IMR-90 (cell line): ENCODE results near the gene ST3GAL3.

Experiments used
- FOS ChIP-seq: fragments of 150-350 bp; IDR thresholded peaks from 2 replicates; pipeline ENCODE4 v1.6.1; 2016; ENCODE audit warnings: low read depth, low read length
- NFE2L2 ChIP-seq: fragments of 150-350 bp; IDR thresholded peaks from 2 replicates; pipeline ENCODE4 v1.6.1; 2016; ENCODE audit warnings: low read depth, mild to moderate bottlenecking, low read length
- POLR2A ChIP-seq: IDR thresholded peaks from 2 replicates; pipeline ENCODE4 v1.6.1; 2012; ENCODE audit warnings: mild to moderate bottlenecking, low read depth, low read length
- RAD21 ChIP-seq: IDR thresholded peaks from 2 replicates; pipeline ENCODE4 v1.6.1; 2012; ENCODE audit warnings: low read length, improper control_type of control experiment
- TF ChIP-seq, protein P1 (sequence below): fragments of 150-350 bp; IDR thresholded peaks from 2 replicates; pipeline ENCODE4 v1.6.1; 2017; ENCODE audit warnings: mild to moderate bottlenecking, antibody characterized with exemption, low read length, low read depth
- TF ChIP-seq, protein P2 (sequence below): conservative IDR thresholded peaks from 2 replicates; pipeline ENCODE4 v1.5.1; 2012; ENCODE audit warnings: mild to moderate bottlenecking, low read depth, low read length, improper control_type of control experiment

DNA sequence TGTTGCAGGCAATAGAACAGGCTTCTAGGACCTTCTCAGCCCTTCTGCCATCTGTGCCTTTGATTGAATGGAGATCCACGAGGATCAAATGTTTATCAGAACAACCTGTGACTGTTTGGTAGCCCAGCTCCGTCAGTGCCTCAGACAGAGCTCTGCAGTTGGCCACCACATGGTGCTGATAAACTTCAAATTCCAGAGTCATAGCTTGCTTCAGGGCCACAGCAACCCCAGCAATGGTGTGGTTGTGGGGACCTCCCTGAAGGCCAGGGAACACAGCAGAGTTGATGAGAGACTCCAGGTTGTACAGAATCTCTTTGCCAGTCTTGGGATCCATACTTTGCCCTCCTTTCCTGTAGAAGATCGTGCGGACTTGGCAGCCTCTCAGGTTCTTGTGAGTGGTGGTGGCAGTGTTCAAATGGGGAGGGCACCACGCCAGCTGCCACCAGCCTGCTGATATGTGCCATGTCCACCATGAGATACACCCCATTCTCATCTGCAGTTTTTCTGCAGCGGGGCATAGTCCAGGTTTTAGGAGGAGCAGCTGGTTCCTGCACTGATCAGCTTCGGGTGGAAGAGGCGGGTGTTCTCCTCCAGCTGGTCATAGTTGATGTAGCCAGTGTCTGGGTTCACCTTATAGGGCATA lies 143.4 kb downstream of the ST3GAL3 start:
- TF ChIP-seq POLR2A (no peak), FOS (no peak), RAD21 (no peak), NFE2L2 (no peak)
- TF ChIP-seq, protein P1, sequence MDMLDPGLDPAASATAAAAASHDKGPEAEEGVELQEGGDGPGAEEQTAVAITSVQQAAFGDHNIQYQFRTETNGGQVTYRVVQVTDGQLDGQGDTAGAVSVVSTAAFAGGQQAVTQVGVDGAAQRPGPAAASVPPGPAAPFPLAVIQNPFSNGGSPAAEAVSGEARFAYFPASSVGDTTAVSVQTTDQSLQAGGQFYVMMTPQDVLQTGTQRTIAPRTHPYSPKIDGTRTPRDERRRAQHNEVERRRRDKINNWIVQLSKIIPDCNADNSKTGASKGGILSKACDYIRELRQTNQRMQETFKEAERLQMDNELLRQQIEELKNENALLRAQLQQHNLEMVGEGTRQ, result no peak
- TF ChIP-seq, protein P2, sequence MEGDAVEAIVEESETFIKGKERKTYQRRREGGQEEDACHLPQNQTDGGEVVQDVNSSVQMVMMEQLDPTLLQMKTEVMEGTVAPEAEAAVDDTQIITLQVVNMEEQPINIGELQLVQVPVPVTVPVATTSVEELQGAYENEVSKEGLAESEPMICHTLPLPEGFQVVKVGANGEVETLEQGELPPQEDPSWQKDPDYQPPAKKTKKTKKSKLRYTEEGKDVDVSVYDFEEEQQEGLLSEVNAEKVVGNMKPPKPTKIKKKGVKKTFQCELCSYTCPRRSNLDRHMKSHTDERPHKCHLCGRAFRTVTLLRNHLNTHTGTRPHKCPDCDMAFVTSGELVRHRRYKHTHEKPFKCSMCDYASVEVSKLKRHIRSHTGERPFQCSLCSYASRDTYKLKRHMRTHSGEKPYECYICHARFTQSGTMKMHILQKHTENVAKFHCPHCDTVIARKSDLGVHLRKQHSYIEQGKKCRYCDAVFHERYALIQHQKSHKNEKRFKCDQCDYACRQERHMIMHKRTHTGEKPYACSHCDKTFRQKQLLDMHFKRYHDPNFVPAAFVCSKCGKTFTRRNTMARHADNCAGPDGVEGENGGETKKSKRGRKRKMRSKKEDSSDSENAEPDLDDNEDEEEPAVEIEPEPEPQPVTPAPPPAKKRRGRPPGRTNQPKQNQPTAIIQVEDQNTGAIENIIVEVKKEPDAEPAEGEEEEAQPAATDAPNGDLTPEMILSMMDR, result no peak
